ENCODE data around the gene SGCD.

SGCD gene

GRCh38 chr5:156401804-156402203 lies 74.8 kb downstream of the SGCD start:
- no peak for DNase-seq (ENCODE audit: low spot score)

- DNase-seq (ENCODE audit: low spot score): no peak
Observed at GRCh38 chr5:156402387-156402921, 75.5 kb downstream of the SGCD start.

GRCh38 chr5:156405988-156406387 lies 79.0 kb downstream of the SGCD start:
- DNase-seq (ENCODE audit: low spot score): no peak

GRCh38 chr5:156407251-156407650 lies 80.3 kb downstream of the SGCD start:
- DNase-seq (ENCODE audit: low spot score): no peak

GRCh38 chr5:156409834-156410233 lies 82.9 kb downstream of the SGCD start:
- DNase-seq (ENCODE audit: low spot score): no peak

- no peak for DNase-seq (ENCODE audit: low spot score)
Observed at GRCh38 chr5:156411185-156411613, 84.2 kb downstream of the SGCD start.

GRCh38 chr5:156411957-156412356 lies 85.0 kb downstream of the SGCD start:
- DNase-seq (ENCODE audit: low spot score): no peak

- DNase-seq (ENCODE audit: low spot score): no peak
Observed at GRCh38 chr5:156414391-156414790, 87.4 kb downstream of the SGCD start.

- DNase-seq (ENCODE audit: low spot score): no peak
Observed at GRCh38 chr5:156419661-156420060, 92.7 kb downstream of the SGCD start.

GRCh38 chr5:156420665-156421064 lies 93.7 kb downstream of the SGCD start:
- no peak for DNase-seq (ENCODE audit: low spot score)

GRCh38 chr5:156421798-156422197 lies 94.8 kb downstream of the SGCD start:
- no peak for DNase-seq (ENCODE audit: low spot score)

GRCh38 chr5:156423597-156423996 lies 96.6 kb downstream of the SGCD start:
- DNase-seq (ENCODE audit: low spot score): no peak

GRCh38 chr5:156427315-156427714 lies 100.4 kb downstream of the SGCD start:
- DNase-seq (ENCODE audit: low spot score): no peak

- no peak for DNase-seq (ENCODE audit: low spot score)
Observed at GRCh38 chr5:156431956-156432829, 105.2 kb downstream of the SGCD start.

GRCh38 chr5:156432830-156433105 lies 105.8 kb downstream of the SGCD start:
- no peak for DNase-seq (ENCODE audit: low spot score)

- DNase-seq (ENCODE audit: low spot score): no peak
Observed at GRCh38 chr5:156434471-156434870, 107.5 kb downstream of the SGCD start.

- DNase-seq (ENCODE audit: low spot score): no peak
Observed at GRCh38 chr5:156435101-156435500, 108.1 kb downstream of the SGCD start.

GRCh38 chr5:156438076-156438475 lies 111.1 kb downstream of the SGCD start:
- no peak for DNase-seq (ENCODE audit: low spot score)

- no peak for DNase-seq (ENCODE audit: low spot score)
Observed at GRCh38 chr5:156444753-156445291, 117.9 kb downstream of the SGCD start.

GRCh38 chr5:156446526-156446925 lies 119.6 kb downstream of the SGCD start:
- no peak for DNase-seq (ENCODE audit: low spot score)

- DNase-seq (ENCODE audit: low spot score): no peak
Observed at GRCh38 chr5:156450778-156451177, 123.8 kb downstream of the SGCD start.

- DNase-seq (ENCODE audit: low spot score): no peak
Observed at GRCh38 chr5:156451505-156451904, 124.5 kb downstream of the SGCD start.

GRCh38 chr5:156456857-156457256 lies 129.9 kb downstream of the SGCD start:
- DNase-seq (ENCODE audit: low spot score): no peak

All from globus pallidus (tissue), 1 donor.